ENCODE data around the gene ZNF627.
"Not testable (repeated sequence)": the region's sequence is repeated elsewhere in the genome, so short reads cannot be mapped to it uniquely, and the experiment has no call there.

The ZNF627 gene

DNA sequence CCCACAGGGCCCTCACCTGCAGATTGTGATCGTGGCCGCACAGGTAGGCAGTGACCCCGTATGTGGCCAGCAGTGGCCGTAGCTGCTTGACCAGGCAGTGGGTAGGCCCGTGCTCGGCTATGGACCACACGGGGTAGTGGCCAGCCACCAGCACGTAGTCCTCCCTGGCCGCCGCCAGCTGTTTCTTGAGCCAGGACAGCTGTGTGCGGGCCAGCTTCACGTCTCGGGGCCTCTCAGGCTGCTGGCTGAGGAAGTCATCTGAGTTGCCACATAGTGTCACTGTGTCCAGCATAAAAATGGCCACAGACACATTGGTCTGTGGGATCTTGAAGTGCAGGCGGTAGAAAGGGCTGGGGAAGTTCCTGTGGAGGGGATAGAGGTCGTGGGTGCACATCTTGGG lies 21.1 kb upstream of the ZNF627 start:
- DNase-seq = no peak

DNA sequence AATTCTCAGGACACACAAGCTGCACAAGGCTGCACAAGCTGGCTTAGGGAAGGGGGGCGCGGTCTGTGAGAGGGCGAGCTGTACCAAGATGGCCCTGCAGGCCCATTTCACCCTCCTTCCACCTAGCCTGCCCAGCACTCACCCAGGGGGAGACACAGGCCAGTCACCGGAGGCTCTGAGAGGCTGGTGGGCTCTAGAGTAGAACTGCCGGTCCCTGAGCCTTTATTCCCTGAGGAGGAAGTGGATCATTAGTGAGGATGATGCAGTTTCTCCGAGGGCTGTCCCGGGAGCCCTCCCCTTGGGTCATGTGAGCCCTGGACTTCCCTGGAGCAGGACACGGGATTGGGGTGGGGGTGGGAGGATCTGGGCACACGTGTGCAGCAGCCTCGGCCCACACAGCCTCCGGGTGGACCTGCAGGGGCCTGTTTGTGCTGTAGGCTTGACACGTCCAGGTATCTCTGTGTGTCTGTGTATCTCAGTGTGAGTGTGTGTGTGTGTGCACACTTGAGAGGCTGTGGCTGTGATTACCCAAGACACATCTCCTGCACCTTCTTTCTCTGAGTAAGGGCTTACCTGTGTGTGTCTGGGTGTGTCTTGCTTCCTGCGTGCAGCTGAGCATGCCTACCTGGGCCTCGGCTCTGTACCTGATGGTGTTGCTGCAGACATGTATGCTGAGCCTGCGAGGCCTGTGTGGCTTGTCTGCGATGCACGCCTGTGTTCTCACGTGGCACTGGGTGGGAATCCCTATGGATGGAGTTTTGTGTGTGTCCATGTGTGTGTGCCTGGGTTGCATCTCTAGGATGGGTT lies 19.6 kb upstream of the ZNF627 start, which contains the start of gene ACP5:
Gene ACP5 (minus strand): TSS at position 195 of the 807 bp plus-strand sequence. CDS start 328 bp downstream, outside the sequence.
- no peak for DNase-seq

DNA sequence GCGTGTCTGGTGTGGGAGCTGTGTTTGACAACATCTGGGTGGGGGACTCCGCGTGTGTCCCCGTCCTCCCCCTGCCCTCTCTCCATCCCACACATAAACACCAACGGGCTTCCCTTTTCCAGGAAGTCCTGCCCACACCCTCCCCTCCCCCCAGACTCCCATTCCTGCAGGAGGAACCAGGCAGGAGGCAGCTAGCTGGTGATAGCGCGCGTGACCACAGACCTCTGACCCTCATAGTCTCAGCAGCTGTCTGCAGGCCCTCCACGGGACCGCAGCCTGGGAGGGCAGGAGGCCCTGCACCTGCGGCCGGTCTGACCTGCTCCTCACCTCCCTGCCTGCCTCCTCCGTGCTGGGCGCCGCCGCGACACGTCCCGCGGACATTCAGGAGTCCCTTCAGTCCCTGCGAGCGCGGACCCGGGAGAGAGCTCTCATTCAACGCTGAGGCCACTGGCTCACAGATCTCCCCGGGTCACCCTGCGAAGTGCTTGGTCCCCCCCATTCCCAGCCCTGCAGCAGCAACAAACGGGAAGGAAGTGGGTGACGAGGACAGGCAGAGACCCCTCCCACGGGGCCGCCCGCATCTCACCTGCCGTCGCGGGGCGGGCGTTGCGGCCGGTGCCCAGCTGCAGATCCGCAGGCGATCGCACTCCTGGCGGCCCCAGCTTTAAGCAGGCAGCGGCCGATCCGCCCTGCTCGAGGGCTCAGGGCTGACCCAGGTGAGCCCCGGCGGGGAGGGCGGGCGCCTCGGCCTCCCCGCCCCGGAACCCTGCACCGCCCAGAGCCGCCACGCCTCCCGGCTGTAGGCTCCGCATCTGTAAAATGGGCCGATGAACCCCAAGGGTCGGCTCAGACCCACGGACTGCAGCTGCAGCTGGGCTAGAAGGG lies 18.8 kb upstream of the ZNF627 start:
- no peak for DNase-seq

DNA sequence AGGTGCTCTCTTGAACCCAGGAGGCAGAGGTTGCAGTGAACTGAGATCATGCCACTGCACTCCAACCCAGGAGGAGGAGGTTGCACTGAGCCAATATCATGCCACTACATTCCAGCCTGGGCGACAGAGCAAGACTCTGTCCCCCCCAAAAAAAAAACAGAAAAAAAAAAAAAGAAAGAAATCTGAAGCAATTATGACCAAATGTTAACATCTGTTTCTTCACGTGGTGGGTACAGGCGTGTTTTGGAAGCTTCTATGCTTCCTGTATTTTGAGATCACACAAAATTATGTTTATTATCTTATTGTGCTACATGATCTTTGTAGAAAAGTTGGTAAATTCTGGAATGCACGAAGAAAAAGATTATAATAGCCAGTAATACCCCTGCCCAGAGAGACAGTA lies 17.2 kb upstream of the ZNF627 start:
- DNase-seq = no peak

DNA sequence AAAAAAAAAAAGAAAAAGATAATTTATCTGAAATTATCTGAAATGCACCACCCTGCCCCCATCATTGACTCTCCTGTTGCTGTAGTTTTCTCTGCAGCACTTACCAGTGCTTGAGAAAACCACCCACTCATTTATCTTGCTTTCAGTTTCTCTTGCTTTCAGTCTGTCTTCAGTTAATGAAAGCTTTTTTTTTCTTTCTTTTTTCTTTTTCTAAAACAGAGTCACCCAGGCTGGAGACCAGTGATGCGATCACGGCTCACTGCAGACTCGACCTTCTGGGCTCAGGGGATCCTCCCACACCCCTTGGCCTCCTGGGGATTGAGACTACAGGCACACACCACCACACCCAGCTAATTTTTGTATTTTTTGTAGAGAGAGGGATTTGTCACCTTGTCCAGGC lies 15.5 kb upstream of the ZNF627 start:
- no peak for DNase-seq

DNA sequence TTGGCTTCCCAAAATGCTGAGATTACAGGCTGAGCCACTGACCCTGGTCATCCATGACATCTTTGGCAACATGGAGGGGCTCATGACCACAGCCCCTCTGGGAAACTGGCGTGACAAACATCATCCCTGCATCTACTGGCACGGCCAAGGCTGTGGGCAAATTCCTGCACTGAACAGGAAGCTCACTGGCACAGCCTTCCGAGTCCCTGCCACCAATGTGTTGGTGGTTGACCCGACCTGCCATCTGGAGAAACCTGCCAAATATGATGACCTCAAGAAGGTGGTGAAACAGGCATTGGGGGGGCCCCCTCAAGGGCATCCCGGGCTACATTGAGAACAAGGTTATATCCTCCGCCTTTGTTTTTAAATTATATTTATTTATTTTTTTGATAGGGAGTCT lies 11.0 kb upstream of the ZNF627 start:
- no peak for DNase-seq

DNA sequence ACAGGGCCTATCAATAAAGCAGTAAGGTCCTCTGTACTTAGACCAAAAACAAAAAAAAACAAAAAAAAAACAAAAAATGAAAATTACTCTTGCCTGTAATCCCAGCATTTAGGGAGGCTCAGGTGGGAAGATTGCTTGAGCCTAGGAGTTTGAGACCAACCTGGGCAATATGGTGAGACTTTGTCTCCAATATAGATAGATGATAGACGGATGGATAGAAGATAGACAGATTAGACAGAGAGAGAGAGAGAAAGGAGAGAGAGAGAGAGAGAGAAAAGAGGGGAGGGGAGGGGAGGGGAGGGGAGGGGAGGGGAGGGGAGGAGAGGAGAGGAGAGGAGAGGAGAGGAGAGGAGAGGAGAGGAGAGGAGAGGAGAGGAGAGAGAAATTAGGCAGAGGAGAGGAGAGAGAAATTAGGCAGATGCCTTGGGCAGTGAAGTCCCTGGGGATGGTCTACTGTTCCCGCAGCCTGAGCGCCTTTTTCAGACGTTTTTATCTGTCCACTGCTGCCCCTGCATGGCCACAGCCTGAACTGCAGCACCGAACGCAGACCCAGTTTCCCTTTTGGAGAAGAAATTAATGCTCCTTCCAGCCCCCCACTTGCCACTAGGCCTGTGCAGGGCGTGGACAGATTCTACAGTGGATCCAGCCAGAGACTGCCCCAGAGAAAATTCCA lies 9.8 kb upstream of the ZNF627 start:
- peak; percentile 88 for DNase-seq

DNA sequence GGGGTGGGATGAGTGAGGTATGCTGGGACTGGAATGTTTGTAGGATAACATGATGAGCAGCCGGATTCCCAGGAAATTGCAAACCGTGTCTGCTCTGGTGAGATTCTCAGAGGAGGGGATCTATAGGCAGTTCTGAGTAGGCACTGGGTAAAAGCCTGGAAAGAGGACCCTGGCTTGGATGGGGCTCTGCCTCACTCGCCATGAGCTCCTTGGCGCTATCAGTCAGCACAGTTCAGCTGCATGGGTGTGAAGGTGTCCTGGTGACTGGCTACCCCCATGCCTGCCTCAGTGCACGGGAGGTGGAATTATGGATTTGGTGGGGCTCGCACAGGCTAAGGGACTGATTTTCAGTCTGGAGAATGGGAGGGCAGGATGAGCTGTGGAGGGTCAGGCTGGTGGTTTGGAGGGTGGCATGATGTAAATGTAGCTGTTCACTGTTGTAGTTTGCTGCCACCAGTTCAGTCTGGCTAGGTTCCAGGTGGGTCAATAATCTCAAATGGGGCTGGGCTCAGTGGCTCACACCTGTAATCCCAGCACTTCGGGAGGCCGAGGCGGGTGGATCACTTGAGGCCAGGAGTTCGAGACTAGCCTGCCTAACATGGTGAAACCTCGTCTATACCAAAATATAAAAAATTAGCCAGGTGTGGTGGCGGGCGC lies 9.2 kb upstream of the ZNF627 start:
- DNase-seq = no peak

DNA sequence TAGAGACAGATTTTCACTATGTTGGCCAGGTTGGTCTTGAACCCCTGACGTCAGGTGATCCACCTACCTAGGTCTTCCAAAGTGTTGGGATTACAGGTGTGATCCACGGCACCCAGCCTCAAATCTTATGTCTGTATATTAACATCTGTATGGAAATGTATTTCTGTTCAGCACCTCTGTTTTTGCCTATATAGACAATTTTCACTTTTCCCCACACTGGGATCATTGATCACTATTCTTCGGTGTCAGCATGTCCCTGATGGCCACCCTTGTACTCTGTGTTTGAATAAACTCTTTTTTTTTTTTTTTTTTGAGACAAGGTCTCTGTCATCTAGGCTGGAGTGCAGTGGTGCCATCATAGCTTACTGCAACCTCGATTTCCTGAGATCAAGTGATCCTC lies 3.2 kb upstream of the ZNF627 start:
- DNase-seq = no peak

DNA sequence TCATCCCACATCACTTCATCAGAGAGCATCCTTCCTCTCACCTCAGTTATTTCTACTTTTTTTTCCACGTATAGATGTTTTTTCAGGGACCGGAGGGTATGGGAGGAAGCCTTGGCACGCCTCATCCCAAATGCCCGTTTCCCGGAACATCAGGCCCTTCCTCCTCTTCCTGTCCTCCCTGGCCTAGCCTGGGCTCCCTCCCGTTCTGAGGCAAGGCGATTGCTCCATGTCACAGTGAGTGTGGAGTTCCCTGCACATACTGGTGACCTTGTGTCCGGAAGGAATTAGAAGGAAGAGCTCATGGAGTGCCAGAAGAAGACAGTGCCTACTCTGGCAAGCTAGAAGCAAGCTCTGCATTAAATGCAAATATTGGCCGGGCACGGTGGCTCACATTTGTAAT lies 1.1 kb upstream of the ZNF627 start:
- DNase-seq = no peak

DNA sequence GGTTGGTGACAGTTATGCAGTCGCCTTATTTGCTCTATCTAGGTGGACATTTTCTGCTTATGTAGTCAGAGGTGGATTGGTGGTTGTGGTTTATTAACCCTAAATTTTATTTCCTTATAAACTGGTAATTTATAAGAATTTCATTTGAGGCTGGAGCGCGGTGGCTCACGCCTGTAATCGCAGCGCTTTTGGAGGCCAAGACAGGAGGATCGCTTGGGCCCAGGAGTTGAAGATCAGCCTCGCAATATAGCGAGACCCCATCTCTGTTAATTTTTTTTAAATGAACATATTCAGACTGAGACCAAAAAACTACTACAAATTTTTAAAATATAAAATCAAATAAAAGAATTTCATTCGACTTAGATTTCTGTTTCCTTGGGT lies 810 bp downstream of the ZNF627 start:
- DNase-seq = no peak

DNA sequence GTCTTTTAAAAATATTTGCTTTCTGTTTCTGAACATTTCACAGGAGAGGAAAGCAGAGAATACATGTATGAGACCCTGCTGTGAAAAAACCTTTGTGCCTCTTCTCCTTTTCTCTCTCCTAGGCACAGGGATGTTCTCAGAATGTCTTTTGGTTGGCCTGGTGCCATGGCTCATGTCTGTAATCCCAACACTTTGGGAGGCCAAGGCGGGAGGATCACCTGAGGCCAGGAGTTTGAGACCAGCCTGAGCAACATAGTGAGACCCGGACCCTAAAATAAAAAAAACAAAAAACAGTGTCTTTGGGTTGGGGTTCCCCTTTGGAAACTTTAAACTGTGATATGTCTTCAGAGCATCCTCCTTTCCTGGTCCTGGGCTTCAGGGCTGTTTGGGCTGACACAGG lies 1.5 kb downstream of the ZNF627 start:
- no peak for DNase-seq

DNA sequence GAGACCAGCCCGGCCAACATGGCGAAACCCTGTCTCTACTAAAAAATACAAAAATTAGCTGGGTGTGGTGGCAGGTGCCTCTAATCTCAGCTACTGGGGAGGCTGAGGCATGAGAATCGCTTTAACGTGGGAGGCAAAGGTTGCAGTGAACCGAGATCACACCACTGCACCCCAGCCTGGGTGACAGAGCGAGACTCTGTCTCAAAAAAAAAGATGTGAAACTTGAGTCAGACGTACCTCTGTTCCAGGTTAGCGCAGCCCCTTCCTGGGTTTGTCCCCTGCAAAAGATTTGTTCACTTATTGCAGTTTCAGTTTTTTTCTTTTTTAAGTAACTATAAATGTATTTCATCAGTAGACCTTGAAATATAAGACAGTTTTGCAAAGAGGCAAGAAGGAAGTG lies 2.4 kb downstream of the ZNF627 start:
- not testable (repeated sequence) for DNase-seq

DNA sequence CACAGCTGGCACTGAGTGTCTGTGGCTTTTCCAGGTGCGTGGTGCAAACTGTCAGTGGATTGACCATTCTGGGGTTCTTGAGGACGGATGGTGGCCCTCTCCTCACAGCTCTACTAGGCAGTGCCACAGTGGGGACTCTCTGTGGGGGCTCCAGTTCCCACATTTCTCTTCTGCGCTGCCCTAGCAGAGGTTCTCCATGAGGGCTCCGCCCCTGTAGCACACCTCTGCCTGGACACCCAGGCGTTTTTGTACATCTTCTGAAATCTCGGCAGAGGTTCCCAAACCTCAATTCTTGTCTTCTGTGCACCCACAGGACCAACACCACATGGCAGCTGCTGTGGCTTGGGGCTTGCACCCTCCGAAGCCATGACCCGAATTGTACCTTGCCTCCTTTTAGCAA lies 9.2 kb downstream of the ZNF627 start:
- DNase-seq = no peak

DNA sequence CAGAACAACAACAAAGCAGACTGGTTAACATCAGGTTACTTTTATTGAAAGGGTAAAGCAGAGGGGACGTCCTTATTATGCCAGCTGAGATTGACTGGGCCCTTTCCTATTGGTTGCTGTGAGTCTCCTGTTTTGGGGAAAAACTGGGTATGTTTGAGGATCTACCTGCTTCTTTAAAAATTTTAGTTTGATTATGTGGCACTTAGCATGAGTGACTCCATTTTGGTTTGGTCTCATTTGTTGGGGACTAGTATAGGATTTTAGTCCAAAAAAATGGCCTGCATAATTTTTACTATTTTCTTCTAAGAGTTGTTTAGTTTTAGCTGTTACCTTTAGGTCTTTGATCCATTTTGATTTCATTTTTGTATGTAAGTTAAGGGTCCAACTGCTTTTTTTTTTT lies 14.4 kb downstream of the ZNF627 start:
- DNase-seq = no peak

DNA sequence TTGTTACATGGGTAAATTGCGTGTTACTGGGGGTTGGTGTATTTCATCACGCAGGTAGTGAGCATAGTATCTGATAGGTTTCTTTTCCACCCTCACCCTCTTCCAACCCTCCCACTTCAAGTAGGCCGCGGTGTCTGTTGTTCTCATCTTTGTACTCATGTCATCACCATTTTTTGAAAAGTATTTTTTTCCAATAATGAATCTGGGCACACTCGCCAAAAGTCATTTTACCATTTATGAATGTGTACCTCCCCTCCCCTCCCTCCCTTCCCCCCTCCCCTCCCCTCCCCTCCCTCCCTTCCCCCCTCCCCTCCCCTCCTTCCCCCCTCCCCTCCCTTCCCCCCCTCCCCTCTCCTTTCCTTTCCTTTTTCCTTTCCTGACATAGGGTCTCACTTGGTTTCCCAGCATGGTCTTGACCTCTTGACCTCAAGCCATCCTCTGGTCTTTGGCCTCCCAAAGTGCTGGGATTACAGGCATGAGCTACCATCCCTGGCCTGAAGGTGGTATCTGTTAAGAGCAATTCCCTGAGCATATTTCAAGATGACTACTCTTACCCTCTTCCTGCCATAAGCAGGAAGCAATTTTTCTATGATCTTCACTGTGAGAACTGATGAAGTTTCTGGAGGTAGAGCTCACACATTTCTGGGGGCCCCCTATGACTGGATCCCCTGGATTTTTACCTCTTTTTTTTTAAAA lies 15.7 kb downstream of the ZNF627 start:
- no peak for DNase-seq

DNA sequence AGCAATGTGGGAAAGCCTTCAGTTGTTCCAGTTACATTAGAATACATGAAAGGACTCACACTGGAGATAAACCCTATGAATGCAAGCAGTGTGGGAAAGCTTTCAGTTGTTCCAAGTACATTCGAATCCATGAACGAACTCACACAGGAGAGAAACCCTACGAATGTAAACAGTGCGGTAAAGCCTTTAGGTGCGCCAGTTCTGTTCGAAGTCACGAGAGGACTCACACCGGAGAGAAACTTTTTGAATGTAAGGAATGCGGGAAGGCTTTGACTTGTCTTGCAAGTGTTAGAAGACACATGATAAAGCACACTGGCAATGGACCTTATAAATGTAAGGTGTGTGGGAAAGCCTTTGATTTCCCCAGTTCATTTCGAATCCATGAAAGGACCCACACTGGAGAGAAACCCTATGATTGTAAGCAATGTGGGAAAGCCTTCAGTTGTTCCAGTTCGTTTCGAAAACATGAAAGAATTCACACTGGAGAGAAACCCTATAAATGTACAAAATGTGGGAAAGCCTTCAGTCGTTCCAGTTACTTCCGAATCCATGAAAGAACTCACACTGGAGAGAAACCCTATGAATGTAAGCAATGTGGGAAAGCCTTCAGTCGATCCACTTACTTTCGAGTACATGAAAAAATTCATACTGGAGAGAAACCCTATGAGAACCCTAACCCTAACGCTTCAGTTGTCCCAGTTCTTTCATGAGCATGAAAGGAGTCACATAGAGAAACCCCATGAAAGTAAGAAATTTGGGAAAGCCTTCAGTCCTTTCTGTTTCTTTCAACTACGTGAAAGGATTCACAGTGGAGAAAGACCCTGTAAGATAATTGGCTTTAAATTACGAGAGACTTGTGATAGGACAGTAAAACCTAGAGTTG lies 20.1 kb downstream of the ZNF627 start:
- no peak for DNase-seq

DNA sequence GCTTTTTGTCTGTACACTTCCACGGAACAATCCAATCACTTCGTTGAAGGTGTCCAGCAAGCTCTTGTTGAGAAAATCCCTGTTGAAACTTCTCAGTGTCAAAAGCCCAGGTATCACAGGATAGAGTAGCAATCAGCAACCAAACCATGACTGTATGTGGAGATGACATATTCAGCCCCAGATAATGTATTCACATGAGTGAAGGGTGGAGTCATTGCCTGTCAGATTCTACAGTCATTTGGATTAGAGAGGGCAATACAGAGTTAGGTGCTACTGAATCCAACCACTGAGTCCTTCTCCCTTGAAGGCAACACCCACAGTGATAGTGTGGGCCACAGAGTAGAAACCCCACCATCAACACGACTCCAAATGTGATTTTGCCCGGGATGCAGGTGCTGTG lies 23.3 kb downstream of the ZNF627 start:
- DNase-seq = no peak

DNA sequence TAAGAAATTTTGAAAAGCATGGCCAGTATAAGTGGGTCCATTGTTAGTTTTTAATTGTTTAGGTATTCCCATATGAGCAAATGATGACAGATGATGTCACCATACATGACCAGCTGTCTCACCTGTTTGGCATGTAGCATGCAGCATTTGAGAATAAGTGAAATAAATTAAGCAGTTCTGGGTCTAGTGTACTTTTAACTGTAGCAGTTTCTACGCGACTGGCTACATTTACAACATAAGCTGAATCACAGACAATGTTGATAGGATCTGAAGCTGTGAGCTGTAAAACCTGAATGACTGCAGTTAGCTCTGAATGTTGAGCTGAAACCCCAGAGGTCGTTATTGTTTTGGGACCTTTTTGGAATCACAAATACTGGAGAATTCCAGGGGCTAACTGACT lies 25.1 kb downstream of the ZNF627 start:
- DNase-seq = not testable (repeated sequence)

DNA sequence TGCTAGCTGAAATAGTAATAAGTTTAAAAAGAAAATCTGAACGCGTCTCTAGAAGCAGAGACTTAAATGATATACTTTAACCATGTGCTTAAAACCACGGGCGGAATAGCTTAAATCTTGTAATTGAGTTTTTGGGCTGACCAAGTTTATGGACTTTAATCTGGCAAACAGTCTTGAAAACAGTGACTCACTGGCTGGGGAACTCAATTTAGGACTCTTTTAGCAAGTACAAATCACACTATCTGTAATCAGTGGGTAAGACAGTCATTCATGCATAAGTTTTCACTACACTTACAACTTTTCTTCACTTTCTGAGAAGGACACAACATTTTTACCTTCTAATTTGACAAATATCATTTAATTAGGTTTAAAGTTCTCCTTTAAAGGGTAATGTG lies 26.8 kb downstream of the ZNF627 start:
- no peak for DNase-seq

DNA sequence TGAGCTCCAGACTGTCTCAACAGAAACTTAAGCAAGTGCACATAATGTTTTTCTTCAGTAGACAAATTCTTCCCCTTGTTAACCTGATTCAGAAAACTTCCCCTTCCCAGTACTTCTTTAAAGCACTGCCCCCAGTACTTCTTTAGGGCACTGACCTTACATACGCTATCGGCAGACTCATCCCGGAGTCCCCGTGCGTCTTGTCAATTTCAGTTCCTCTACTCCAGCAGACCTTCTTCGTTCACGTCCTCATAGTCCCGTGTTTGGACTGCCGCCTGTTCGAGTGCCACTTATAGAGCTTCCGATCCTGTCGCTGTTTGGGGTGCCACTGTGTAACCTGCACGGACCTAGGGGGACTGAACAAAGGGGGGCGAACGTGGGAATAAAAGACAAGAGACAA lies 29.0 kb downstream of the ZNF627 start:
- DNase-seq = no peak

Data from NCI-H2171 (cell line).